Stimulated activated CD4-positive, alpha-beta T cell treated with anti-CD3 and anti-CD28 coated beads, Interleukin-1b, Interleukin-23, amount 100 ng/mL, for 48 hours (primary cell): ENCODE data around the gene ATP8A1.
A peak's percentile ranks its signal among the peaks of the same experiment; 100 is the strongest.

Source experiments
- DNase-seq: peaks from one replicate; pipeline ENCODE4 v3.0.0-alpha.2; 2020

Gene ATP8A1

GRCh38 chr4:42562016-42562415 lies 94.9 kb downstream of the ATP8A1 start:
- no peak for DNase-seq

GRCh38 chr4:42561031-42561430 lies 95.9 kb downstream of the ATP8A1 start:
- DNase-seq, result no peak

DNA sequence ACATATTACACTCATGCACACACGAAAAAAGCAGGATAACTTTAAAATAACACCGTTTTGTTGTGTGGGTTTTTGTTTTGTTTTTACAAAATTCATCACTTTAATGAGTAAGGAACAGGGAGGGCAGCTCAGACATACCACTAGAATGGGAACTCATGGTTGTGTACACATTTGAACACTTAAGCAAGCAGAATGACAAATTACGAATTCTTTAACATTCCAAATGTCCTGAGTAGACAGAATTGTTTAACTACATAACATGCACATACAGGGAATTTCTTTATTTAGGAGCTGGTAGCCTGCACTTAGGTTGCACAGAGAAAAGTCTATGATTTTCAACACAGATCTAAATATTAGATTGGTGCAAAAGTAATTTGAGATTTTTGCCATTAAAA lies 96.4 kb downstream of the ATP8A1 start:
- DNase-seq, result no peak

GRCh38 chr4:42558156-42558555 lies 98.7 kb downstream of the ATP8A1 start:
- no peak for DNase-seq

DNA sequence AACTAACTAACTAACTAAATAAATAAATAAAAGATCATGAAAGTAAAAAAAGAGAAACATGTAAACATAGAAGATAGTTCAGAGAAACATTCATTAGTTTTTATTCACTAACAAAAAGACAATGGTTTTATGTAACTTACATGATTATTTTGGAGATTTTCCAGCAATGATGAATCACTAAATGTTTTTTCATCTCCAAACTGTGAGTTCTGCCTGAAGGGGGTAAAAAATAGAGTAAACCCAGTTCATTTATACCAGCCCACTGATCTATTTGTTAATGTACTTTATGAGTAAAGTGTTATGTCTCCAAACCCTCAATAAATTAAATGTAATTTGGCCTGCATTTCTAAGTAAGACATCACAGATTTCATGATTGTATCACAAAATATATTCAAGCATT lies 101.1 kb downstream of the ATP8A1 start:
- no peak for DNase-seq

- no peak for DNase-seq
Observed at GRCh38 chr4:42554072-42554471, 102.8 kb downstream of the ATP8A1 start.

DNA sequence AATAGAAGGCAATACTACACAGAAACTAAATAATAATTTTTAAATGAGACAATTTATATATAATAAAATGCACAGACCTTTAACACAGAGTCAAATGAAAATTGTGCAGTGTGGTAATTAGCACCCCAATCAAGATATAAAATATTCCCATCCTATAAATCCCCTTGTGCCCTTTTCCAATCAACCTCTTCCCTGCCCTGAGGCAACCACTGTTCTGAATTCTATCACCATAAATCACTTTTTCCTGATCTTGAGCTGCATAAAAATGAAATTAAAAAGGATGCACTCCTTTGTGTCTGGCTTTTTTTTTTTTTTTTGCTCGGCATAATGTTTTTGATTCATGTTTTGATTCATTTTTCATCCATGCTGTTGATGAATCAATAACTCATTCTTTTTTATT lies 107.0 kb downstream of the ATP8A1 start:
- no peak for DNase-seq

- no peak for DNase-seq
Observed at GRCh38 chr4:42547805-42548204, 109.1 kb downstream of the ATP8A1 start.

GRCh38 chr4:42543762-42544161 lies 113.1 kb downstream of the ATP8A1 start:
- no peak for DNase-seq

- DNase-seq, result no peak
Observed at GRCh38 chr4:42543126-42543525, 113.8 kb downstream of the ATP8A1 start.

DNA sequence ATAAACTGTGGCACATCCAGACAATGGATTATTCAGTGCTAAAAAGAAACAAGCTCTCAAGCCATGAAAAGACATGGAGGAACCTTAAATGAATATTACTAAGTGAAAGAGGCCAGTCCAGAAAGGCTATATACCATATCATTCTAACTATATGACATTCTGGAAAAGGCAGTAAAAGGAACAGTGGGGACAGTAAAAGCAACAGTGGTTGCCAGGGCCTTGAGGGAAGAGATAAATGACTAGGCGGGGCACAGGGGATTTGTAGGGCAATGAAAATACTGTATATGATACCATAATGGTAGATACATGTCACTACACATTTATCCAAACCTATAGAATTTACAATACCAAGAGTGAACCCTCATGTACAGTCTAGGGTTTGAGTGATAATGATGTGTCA lies 115.3 kb downstream of the ATP8A1 start:
- no peak for DNase-seq

DNA sequence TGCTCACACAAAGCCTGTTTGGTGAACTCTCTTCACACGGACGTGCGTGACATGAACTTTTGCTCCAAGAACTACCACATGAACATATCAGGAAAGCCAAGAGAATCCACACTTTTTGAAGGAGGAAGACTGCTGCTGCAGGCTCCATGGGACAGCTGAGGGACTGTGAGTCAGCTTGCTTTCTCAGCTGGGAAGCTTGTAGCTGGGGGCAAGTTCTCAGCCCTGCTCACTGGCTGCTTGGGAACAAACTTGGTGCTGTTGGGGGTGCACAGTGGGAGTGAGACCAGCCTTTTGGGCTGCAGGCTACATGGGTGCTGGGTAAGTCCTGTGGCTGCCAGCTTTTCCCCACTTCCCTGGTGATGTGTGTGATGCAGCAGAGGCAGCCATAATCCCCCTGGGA lies 123.9 kb downstream of the ATP8A1 start:
- DNase-seq, result no peak

DNA sequence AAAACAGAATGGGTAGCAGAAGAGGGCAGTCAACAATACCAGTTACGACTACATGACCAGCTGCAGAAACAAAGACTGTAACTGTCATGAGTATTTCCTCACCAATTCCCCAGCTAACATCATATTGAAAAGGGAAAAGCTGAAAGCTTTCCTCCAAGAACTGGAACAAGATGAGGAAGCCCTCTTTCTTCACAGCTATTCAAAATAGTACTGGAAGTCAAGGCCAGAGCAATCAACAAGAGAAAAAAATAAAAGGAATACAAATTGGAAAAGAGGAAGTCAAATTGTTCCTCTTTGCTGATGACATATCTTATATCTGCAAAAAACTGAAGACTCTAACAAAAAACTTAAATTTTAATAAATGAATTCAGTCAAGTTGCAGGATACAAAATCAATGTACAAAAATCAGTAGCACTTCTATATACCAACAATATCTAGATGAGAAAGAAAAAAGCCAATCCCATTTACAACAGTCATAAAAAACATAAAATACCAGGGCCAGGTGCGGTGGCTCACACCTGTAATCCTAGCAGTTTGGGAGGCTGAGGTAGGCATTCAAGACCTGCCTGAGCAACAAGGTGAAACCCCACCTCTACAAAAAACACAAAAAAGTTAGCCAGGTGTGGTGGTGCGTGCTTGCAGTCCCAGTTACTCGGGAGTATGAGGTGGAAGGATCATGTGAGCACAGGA lies 125.4 kb downstream of the ATP8A1 start:
- no peak for DNase-seq

DNA sequence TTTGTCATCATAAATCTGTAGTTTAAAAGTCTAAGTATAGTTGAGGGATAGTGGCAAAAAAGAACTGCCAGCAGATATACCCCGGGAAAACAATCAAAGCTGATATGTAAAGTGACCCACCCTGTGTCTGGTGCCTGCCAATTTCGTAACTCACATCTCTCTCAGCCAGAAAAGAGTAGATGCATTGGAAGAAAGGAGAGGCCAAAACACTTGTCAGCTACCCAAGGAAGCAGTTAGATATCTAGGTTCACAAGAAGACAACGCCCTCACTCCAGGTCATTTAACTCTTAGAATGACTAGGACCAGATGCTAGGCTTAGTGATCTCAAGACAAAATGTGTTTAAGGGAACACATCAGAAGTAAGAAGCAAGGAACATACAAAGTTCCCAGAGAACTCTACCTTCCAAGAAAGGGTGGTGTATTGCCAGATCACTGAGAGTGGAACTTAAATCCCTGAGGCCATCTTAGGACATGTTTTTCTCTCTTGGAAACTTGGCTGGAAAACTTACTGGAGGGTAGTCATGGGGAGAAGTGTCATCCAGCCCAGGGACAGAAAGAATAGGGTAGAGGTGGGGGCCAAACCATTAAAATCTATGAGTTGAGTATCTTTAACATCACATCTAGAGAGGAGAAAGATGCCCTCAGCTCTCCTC lies 133.7 kb downstream of the ATP8A1 start:
- no peak for DNase-seq

GRCh38 chr4:42519803-42520417 lies 137.0 kb downstream of the ATP8A1 start:
- peak; percentile 24 for DNase-seq

DNA sequence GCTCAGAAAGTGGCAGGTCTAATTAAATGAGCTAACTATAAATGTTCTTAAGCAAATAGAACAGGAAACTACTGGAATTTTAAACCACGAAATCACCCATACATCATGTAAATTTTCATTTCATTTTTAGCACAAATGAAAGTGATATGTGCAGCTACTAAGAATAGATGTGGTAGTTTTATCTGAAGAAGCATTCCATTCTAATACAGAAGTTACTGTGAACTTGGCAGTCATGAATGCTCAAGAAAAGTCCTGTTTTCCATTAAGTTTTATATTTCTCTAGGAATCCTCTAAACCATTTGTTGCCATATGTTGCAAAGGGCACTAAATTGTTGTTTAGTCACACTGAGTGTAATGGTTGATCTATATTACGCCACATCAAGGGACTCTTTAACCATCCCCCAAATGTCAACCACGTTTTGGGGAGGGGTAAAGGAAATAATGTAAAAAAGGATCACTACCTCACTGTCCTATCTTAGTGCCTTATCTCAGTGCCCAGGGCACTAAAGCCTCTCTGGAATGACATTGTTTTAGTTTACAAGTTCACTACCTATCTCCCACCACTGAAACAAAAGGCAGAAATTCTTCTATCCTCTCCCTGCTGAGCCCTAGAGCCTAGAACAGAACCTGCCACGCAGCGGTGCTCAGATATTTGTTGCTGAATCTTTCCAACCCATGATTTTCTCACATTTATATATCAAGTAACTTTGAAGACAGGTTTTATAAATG lies 141.6 kb downstream of the ATP8A1 start:
- no peak for DNase-seq

DNA sequence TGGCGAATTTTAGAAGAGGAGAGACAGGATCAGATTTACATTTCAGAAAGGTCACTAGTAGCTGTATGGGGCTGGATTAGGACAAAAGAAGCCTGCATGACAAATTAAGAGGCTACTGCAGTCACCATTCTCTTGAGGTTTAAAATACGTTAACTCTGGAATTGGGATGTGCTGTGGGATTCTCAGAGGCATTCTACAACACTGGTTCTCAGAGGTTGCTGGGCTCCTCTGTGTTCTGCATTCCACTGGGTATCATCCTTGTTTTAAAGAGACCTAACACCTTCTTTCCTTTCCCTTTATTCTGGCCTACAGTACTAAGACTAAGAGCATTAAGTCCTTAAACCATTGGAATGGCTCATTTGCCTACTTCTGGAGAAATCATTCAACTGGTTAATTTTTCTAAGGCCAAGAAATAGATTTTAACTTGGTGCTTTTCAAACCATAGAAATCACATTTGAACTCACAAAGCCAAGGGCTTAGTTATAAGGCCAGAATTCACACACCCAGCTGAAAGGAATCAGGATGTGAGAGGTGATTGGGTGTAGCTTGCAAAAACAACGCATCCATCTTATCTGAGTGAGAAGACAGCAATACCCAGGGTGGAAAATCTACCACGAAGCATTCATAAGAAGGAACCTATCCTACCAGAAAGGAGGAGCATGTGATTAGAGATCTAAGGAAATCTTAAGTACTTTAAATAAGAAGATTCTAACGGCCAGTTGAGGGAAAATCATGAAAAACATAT lies 143.0 kb downstream of the ATP8A1 start:
- DNase-seq, result no peak

- DNase-seq, result no peak
Observed at GRCh38 chr4:42512226-42512625, 144.7 kb downstream of the ATP8A1 start.

DNA sequence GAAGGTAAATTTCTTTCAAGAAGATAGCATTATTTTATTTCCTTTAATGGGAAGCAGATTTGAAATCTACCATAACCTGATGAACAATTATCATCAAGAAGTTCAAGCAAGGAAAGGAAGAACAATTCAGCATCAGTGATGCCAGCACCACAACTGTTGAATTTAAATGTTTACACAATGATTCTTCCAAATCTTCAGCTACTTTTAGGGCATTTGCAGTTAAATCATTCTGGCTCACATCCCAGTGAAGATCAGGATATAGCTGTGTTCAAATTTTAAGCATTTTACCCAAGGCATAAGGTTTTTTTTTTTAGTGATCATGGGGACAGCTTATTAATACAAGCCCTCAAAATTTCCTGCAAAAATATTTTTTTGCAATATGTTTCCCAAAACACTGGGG lies 146.7 kb downstream of the ATP8A1 start:
- no peak for DNase-seq

DNA sequence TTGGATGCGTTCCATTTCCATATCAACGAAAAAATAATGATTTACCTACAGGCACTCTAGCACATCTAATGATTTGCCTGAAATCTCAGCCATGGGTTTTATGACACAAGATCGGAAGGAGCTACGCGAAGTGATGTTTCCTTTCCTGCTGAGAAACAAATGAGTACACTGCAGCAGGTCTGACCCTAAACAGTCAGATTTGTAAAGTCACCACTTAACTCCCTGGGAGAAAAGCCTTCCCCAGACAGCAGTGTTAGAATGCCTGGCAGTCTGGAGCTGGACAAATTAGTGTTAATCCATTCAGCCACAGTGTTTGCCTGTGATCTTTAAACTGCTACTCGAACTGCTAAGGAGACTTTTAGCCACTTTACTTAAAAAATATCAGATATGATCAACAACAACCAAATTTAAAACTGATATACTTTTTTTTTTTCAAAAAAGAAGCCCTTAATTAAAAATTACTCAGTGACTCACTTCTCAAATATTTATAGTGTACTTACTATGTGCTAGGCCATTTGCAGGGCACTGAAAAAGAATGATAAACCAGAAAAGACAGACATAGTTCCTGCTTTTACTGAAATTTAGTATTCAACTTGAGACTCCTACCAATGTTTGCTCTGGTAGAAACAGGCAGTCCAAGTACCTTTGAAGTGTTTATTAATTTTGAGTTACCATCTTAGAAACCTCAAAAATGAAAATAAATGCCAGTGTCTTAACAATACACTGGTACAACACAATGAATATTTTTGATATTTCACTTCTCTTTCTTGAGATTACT lies 155.1 kb downstream of the ATP8A1 start:
- no peak for DNase-seq

GRCh38 chr4:42498040-42498439 lies 158.9 kb downstream of the ATP8A1 start:
- no peak for DNase-seq
